KOPT-K1 (cell line): ENCODE measurements around the gene IER3.
"Not testable (repeated sequence)": the region's sequence is repeated elsewhere in the genome, so short reads cannot be mapped to it uniquely, and the experiment has no call there.

Experiments used
- H3K27ac ChIP-seq: fragments of 200-600 bp; sonication (generic); 2 replicates; pipeline ENCODE4 v1.5.1; 2016; ENCODE audit warnings: antibody characterized with exemption, mild to moderate bottlenecking, low read depth, low read length; ENCODE audit not compliant: poor library complexity, severe bottlenecking
- H3K36me3 ChIP-seq: fragments of 200-600 bp; sonication (generic); 2 replicates; pipeline ENCODE4 v1.5.1; 2017; ENCODE audit warnings: antibody characterized with exemption, mild to moderate bottlenecking, low read length, moderate library complexity; ENCODE audit not compliant: insufficient read depth
- H3K9me3 ChIP-seq: fragments of 200-600 bp; sonication (generic); 2 replicates; pipeline ENCODE4 v1.5.1; 2017; ENCODE audit warnings: antibody characterized with exemption, low read length, mild to moderate bottlenecking; ENCODE audit not compliant: insufficient read depth, poor library complexity, severe bottlenecking

Gene IER3

DNA sequence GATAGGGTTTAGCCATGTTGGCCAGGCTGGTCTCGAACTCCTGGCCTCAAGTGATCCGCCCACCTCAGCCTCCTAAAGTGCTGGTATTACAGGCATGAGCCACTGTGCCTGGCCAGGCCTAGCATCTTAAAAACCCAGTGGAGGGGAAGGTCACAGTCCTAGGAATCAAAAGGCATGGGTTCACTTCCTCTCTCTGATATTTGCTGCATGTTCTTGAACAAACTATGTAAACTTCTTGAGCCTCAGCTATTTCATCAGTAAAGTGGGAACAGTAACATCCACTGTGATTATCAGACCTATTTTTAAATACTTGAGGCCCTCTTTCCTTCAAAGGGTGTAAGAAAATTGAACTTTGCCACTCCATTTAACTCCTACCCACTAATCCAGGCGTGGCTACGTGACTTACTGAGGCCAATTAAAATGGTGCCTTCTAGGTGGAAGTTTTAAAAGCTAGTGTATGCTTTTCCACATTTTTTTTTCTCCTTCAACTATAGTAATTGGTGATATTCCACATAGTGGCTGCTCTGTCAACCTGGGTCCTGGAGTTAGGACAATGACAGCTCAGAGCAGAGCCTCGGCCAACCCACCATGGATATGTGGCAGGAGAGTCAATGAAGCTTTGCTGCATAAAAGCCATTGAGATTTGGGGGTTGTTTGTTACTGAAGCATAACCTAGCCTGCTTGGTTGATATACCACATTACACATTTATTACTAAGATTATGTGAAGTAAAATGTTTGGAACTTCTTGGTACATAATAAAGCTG lies 32.2 kb upstream of the IER3 start:
- H3K36me3 ChIP-seq = no peaks in the 10 kb centered on the region
- H3K27ac ChIP-seq = no peak overlapping the region
- H3K9me3 ChIP-seq = no peaks in the 10 kb centered on the region

DNA sequence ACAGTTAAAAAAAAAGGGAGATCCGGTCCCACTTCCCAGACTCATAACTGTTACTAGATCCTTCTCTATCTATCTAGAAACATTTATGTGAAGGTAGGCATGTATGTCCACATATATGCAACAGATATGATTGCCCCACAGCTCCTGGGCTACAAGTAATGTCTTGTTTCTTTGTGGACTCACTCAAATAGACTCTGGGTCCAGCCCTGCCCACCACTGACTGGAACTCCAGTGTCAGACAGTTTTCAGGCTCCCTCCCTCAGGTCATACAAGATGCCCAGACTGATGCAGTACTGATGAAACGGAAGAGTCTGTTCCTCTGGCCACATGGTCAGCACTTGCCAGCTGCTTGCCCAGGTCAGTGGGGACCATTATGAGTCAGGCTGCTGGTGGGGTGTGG lies 30.8 kb upstream of the IER3 start:
- no peaks in the 10 kb centered on the region for H3K36me3 ChIP-seq
- no peak overlapping the region for H3K27ac ChIP-seq
- H3K9me3 ChIP-seq = no peaks in the 10 kb centered on the region

GRCh38 chr6:30774701-30775100 lies 30.4 kb upstream of the IER3 start:
- no peaks in the 10 kb centered on the region for H3K9me3 ChIP-seq
- H3K27ac ChIP-seq = no peak overlapping the region
- no peaks in the 10 kb centered on the region for H3K36me3 ChIP-seq

GRCh38 chr6:30770592-30770991 lies 26.2 kb upstream of the IER3 start:
- H3K27ac ChIP-seq = no peak overlapping the region
- no peaks in the 10 kb centered on the region for H3K36me3 ChIP-seq
- H3K9me3 ChIP-seq = no peaks in the 10 kb centered on the region

DNA sequence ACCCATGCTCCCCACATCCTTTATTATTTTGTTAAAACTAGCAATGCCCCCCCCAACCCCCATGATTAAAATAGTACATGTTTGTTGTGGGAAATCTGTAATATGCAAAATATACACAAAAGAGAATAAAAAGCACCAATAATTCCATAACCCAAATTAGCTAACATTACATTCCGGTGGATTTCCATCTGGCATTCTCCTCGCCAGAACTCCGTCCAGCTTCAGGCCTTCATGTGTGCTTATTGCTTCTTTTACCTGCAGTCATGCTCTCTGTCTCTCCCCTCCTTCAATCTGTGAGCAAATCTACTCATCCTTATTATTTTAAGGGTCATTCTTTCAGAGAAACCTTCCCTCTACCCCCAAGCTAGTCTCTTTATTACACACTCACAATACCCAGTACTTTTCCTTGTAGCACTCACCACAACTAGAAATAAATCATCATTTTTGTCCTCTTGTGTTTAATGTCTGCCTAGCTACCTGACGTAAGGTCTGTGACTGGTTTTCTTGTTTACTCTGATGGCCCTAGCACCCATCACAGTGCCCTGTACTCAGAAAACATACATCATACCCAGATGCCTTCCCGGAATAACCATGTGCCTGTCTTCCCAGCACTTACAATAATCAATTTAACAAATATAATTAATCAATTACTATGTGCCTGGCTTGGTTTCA lies 25.6 kb upstream of the IER3 start:
- no peaks in the 10 kb centered on the region for H3K9me3 ChIP-seq
- no peak overlapping the region for H3K27ac ChIP-seq
- no peaks in the 10 kb centered on the region for H3K36me3 ChIP-seq

DNA sequence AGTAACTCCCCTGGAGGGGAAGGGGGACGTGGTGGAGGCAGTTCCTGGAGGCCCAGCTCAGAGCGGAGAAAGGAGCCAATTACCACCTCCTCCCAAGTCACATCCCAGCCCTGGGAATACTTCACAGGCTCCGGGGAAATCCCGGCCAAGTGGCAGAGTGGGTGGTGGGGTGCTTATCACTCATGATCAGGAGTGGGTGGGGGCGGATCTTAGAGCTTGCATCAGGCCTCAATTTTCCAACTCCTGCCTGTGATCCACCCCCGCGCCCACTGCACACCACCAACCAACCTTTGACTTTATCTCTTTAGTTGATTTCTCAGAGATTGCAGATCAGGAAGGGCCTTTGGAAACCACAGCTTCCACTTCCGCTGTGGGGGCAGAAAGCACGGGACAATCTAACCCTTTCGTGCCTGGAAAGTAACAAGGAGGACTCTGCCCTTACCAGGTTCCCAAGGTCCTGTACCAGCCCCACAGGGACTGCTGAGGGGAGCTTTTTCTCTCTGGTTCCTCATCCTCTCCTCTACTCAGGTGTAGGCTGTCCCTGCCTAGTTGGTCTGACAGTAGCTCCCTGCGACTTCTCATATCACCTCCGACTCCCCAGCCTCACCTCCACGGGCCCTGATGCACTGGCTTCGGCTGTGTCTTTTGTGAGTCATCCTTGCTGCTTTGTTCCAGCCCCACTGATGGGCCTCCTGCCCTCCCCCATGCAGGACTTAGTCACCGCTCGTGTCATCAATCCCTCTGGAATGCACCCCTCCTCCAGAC lies 24.9 kb upstream of the IER3 start:
- H3K36me3 ChIP-seq = no peaks in the 10 kb centered on the region
- H3K27ac ChIP-seq = peak overlapping the region; percentile 5
- H3K9me3 ChIP-seq = no peaks in the 10 kb centered on the region

DNA sequence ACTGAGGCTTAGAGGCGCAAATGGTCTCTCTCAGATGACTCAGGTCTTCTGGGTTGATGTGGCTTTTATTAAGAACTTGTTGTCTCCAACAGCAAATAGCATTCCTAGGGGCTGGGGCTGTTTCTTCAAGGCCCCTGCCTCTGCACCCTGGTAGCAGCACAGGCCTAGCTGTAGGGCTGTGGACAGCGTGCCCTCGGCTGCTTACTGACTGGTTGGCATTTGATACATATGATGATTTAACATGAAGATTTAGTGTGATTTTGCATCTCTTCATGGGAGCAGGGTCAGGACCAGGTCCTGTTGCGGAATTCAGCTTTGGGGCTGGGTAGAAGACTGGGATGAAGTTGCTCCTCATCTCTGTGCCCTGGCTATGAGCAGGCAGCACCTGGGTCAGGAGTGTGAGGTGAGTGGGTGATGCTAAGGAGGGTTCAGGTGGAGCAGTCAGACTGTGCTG lies 24.3 kb upstream of the IER3 start:
- no peaks in the 10 kb centered on the region for H3K9me3 ChIP-seq
- H3K27ac ChIP-seq = no peak overlapping the region
- no peaks in the 10 kb centered on the region for H3K36me3 ChIP-seq

- Histone ChIP-seq H3K9me3 (no peaks in the 10 kb centered on the region), H3K27ac (no peak overlapping the region), H3K36me3 (no peaks in the 10 kb centered on the region)
Measured at GRCh38 chr6:30767944-30768301, 23.6 kb upstream of the IER3 start.

- H3K27ac ChIP-seq = no peak overlapping the region
- H3K36me3 ChIP-seq = no peaks in the 10 kb centered on the region
Measured at GRCh38 chr6:30767158-30767943, 23.0 kb upstream of the IER3 start.

DNA sequence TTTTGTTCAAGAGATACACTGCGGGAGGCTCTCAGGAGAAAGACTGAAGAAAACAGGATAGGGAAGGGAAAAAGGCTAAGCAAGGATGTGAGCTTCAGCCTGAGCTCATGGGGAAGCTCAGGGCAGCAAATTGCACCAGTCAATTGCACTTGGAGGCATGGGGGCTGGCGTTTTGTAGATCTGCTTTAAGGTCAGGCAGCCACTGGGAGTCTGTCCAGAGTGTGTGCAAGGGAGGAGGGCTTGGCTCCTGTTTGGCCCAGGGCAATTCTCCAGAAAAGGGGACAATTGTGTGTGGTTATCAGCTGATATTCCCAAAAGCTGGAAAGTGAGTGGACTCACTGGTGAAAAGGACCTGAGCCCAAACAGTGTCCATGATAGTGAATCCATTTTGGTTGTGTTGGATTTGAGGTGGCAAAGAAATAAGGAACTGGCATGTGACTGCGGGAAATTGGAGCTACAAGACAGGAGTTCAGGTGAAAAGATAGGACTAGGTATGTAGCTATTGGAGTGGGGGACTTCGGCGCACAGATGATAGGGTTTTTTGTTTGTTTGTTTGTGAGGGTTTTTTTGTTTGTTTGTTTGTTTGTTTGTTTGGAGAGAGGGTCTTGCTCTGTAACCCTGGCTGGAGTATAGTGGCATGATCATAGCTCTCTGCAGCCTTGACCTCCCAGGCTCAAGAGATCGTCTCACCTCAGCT lies 22.3 kb upstream of the IER3 start:
- Histone ChIP-seq H3K9me3 (no peaks in the 10 kb centered on the region), H3K27ac (no peak overlapping the region), H3K36me3 (no peaks in the 10 kb centered on the region)

More at GRCh38 chr6:30767158-30767943, 23.0 kb upstream of the IER3 start:
- no peaks in the 10 kb centered on the region for H3K9me3 ChIP-seq

DNA sequence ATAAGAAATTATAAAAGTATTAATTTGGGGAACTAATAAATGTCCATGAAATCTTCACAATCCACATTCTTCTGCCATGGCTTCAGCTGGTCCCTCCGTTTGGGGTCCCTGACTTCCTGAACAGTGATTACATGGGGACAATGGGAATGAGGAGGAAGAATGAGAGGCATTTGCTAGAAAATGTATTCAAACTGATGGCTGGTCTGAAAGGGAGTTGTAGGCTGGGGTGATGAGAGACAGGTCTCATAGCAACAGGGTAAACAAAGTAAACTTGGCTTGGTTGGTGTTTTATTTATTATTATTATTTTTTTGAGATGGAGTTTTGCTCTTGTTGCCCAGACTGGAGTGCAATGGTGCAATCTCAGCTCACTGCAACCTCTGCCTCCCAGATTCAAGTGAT lies 21.1 kb upstream of the IER3 start:
- H3K36me3 ChIP-seq, H3K27ac ChIP-seq: not testable (repeated sequence)

GRCh38 chr6:30764490-30765043 lies 20.2 kb upstream of the IER3 start:
- not testable (repeated sequence) for H3K36me3 ChIP-seq, H3K27ac ChIP-seq, H3K9me3 ChIP-seq

More for the DNA sequence above, 21.1 kb upstream of the IER3 start:
- not testable (repeated sequence) for H3K9me3 ChIP-seq

GRCh38 chr6:30763618-30764489 lies 19.5 kb upstream of the IER3 start:
- H3K36me3 ChIP-seq = no peaks in the 10 kb centered on the region
- H3K27ac ChIP-seq = no peak overlapping the region
- H3K9me3 ChIP-seq = no peaks in the 10 kb centered on the region
